Measurements from ENCODE around the gene LMNTD2. TPM values are rescaled to one million over a fixed set of nuclear protein-coding genes. Genes with fewer than 3 reads are reported as not detected.

LMNTD2 gene
- total RNA-seq, 2 experiments from 2014 or later, result 2.5 to 2.7 TPM

DNA sequence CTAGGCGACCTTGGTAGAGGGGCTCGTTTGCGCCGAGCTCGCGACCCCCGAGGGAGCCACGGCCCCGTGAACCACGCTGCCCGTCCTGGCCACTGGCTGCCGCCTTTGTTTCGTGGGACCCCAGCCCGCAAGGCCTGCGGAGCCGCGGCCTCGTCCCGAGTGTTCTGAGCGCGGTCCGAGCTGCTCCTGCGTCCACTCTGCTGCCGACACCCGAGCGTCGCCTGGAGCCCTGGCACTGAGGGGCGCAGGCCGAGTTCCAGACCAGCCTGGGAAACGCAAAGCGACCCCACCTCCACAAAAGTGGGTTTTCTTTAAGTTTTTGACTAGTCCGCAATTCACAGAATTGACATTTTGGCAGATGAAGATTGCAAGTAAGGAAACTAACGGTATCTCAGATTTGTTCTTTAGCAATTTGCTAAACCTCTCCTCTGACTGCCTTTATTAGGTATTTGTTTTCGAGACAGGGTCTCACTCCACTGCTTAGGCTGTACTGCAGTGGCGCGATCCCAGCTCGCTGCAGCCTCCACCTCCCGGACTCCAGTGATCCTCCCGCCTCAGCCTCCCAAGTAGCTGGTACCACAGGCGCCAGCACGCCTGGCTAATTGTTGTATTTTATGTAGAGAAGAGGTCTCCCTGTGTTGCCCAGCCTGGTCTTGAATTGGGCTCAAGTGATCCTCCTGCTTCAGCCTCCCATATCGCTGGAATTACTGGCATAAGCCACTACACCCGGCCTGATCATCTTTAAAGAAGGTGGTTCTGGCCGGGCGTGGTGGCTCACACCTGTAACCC lies 52.6 kb downstream of the LMNTD2 start:
- Mint-ChIP-seq H3K9me3 (no peaks in the 10 kb centered on the region), H3K27me3 (no peaks in the 10 kb centered on the region), H3K4me3 (peak overlapping the region; percentile 90), H3K4me1 (peaks cover 18% of the 10 kb centered on the region), H3K27ac (peak overlapping the region; percentile 73), H3K36me3 (peaks cover 5% of the 10 kb centered on the region)
- DNase-seq, result no peak
- POLR2A ChIA-PET, result interaction anchor here (1.2 to 1.6 kb wide), 2 partner anchors 58 to 240 kb away, joined by 4 to 13 read pairs; partner anchors contain the start of gene PTDSS2
- ATAC-seq (ENCODE audit: low read depth), result no peak

DNA sequence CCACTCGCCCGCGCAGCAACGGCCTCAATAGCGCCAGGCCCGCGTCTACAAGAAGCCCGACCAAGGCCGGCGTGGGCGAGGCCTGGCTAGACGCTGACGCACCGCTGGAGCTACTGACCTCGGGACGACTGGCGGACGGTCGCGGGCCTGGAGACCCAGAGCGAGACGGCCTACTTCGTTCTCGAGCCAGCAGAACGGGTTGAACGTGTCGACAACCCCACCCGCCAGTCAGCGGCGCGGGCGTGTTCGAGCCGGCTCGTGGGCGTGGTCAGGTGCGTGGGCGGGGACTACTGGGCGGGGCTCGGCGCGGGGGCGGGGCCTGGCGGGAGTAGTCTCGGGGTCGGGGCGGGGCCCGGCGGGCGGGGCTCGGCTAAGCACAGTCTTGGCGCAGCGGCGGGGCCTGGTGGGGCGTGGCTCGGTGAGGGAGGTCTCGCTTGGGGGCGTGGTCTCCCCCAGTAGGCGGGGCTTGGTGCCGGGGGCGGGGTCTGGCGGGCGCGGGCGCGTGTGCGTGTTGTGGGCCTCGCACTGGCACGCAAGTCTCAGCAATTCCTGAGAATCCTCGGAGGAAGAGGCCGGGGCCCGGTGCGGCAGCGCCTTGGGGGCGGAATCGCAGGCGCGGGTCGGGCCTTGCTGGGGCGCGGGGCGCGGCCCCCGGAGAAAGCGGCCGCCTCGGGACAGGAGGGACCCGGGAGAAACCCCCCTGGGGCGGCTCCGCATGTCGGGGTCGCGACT lies 53.4 kb downstream of the LMNTD2 start, which contains the start of gene RNH1:
Gene RNH1, minus strand, starts transcription at position 248 of the 732 bp plus-strand sequence. CDS start 5,080 bp downstream, outside the sequence.
- Mint-ChIP-seq H3K27ac (peak within 1 kb of the TSS; percentile 99), H3K4me1 (peaks cover 18% of the 10 kb centered on the region), H3K27me3 (no peaks in the 10 kb centered on the region), H3K4me3 (peak within 1 kb of the TSS; percentile 90), H3K36me3 (peaks cover 5% of the 10 kb centered on the region), H3K9me3 (no peaks in the 10 kb centered on the region)
- ATAC-seq (ENCODE audit: low read depth), result peak; percentile 70
- peak; percentile 100 for DNase-seq
- POLR2A ChIA-PET, result interaction anchor here (0.7 to 1.7 kb wide), 15 partner anchors 28 to 302 kb away, joined by 3 to 13 read pairs (median 6); partner anchors contain the start of genes BET1L, PHRF1, PTDSS2 and RIC8A

DNA sequence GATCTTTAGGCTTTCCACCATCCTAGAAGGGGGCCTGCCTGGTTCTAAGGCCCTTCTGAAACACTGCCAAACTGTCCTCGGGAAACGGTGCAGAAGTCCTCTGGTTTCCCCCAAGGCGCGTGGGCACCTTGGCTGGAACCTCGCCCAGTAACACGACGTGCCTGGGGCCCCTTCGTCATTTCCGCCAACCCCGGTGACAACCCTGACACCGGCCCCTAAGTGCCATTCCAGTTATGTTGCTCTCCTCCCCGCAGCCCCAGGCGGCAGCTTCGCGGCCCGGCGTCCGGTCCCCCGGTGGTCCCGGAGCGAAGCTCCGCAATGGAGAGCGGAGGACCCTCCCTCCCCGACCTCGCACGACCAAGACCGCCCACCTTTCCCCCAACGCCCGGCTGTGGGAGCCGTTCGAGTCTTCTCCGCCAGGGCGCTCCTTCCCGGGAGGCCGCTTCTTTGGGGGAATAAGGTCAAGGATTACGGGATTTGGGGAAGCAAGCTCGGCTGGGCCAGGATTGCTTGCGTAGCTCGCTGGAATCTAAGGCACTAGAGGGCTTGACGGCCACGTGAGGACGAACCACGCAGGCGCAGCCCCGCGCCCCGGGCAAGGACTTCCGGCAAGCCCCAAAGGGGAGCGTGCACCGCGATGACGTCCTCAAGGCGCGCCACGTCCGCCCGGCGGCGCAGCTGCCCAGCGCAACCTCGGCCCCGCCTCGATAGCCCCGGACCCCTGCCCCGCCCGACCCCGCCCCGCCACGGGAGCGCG lies 54.1 kb downstream of the LMNTD2 start:
- no peaks in the 10 kb centered on the region for H3K27me3 Mint-ChIP-seq
- POLR2A ChIA-PET, result interaction anchor here (0.7 to 1.7 kb wide), 15 partner anchors 28 to 303 kb away, joined by 3 to 13 read pairs (median 6); partner anchors contain the start of genes BET1L, PHRF1, PTDSS2 and RIC8A
- DNase-seq (peak; percentile 98), ATAC-seq (ENCODE audit: low read depth) (peak; percentile 83)
- H3K9me3 Mint-ChIP-seq, result no peaks in the 10 kb centered on the region
- peaks cover 18% of the 10 kb centered on the region for H3K4me1 Mint-ChIP-seq
- H3K36me3 Mint-ChIP-seq, result peaks cover 3% of the 10 kb centered on the region
- peak overlapping the region; percentile 99 for H3K27ac Mint-ChIP-seq
- H3K4me3 Mint-ChIP-seq, result peak overlapping the region; percentile 90

DNA sequence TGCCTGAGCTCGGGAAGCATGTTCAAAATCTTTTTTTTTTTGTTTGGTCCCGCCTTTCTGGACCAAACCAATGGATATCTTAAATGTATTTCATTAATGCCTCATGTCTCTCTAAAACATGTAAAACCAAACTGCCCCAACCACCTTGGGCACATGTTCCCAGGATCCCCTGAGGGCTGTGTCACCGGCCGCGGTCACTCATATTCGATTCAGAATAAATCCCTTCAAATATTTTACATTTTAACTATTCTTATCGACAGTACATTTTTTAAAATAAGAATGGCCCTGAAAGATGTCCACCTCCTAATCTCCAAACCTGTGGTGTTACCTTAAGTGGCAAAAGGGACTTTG lies 55.6 kb downstream of the LMNTD2 start:
- ATAC-seq (ENCODE audit: low read depth) (no peak), DNase-seq (no peak)
- POLR2A ChIA-PET, result interaction anchor here (1.3 kb wide), 1 partner anchor 48 kb away, joined by 3 read pairs; no protein-coding TSS in a partner anchor
- Mint-ChIP-seq H3K9me3 (no peaks in the 10 kb centered on the region), H3K36me3 (peaks cover 3% of the 10 kb centered on the region), H3K4me3 (peak overlapping the region; percentile 90), H3K27me3 (no peaks in the 10 kb centered on the region), H3K27ac (peak overlapping the region; percentile 71), H3K4me1 (peaks cover 18% of the 10 kb centered on the region)

Small RNA genes lying within 50 kb of the gene (microRNA-seq; reads per million reads assigned to microRNA genes)
- gene MIR210, result 3,623 reads per million, percentile 89 among the genes with 10 or more reads in this experiment

Other genes starting within 250 kb of the LMNTD2 start
- gene IFITM1, start 246.7 kb downstream of the LMNTD2 start, total RNA-seq, result 1,000 to 10,000 TPM; 1,182 to 1,374 TPM
- gene IFITM3, start 239.9 kb downstream of the LMNTD2 start, total RNA-seq, result 100 to 1,000 TPM; 258 to 267 TPM
- 1 to 10 TPM; 1.1 TPM for gene B4GALNT4, start 191.2 kb downstream of the LMNTD2 start, total RNA-seq
- under 1 TPM; 0.30 to 0.45 TPM for gene PKP3, start 166.5 kb downstream of the LMNTD2 start, total RNA-seq
- 100 to 1,000 TPM; 273 to 276 TPM for gene SIGIRR, start 145.7 kb downstream of the LMNTD2 start, total RNA-seq
- gene ANO9, start 118.7 kb downstream of the LMNTD2 start, total RNA-seq, result 100 to 1,000 TPM; 115 to 122 TPM
- gene PTDSS2, start 110.5 kb downstream of the LMNTD2 start, total RNA-seq, result 10 to 100 TPM; 27.6 to 27.8 TPM
- gene RNH1, start 53.5 kb downstream of the LMNTD2 start, total RNA-seq, result 10 to 100 TPM; 88.9 to 93.2 TPM
- gene HRAS, start 25.2 kb downstream of the LMNTD2 start, total RNA-seq, result 10 to 100 TPM; 47.6 to 49.9 TPM
- gene LRRC56, start 23.2 kb downstream of the LMNTD2 start, total RNA-seq, result 1 to 10 TPM; 4.3 to 4.7 TPM
- gene RASSF7, start 232 bp upstream of the LMNTD2 start, total RNA-seq, result 10 to 100 TPM; 36.5 to 41.0 TPM
- gene PHRF1, start 15.7 kb upstream of the LMNTD2 start, total RNA-seq, result 10 to 100 TPM; 55.4 to 58.9 TPM
- 100 to 1,000 TPM; 160 to 165 TPM for gene IRF7, start 55.2 kb upstream of the LMNTD2 start, total RNA-seq
- gene CDHR5, start 64.2 kb upstream of the LMNTD2 start, total RNA-seq, result not detected
- gene SCT, start 66.4 kb upstream of the LMNTD2 start, total RNA-seq, result not detected
- under 1 TPM; 0.51 to 0.72 TPM for gene DRD4, start 76.5 kb upstream of the LMNTD2 start, total RNA-seq
- 10 to 100 TPM; 33.1 to 36.0 TPM for gene DEAF1, start 134.5 kb upstream of the LMNTD2 start, total RNA-seq
- 10 to 100 TPM; 38.9 to 39.7 TPM for gene TMEM80, start 135.1 kb upstream of the LMNTD2 start, total RNA-seq
- 10 to 100 TPM; 19.0 to 24.5 TPM for gene EPS8L2, start 145.5 kb upstream of the LMNTD2 start, total RNA-seq
- 100 to 1,000 TPM; 199 to 206 TPM for gene TALDO1, start 186.7 kb upstream of the LMNTD2 start, total RNA-seq
- gene GATD1, start 216.7 kb upstream of the LMNTD2 start, total RNA-seq, result 10 to 100 TPM; 59.8 to 62.4 TPM
- under 1 TPM in 1 of 2 experiments, not detected in 1; 0.37 TPM for gene CEND1, start 229.4 kb upstream of the LMNTD2 start, total RNA-seq
- gene SLC25A22, start 237.5 kb upstream of the LMNTD2 start, total RNA-seq, result 10 to 100 TPM; 35.1 to 35.8 TPM
- gene PIDD1, start 244.5 kb upstream of the LMNTD2 start, total RNA-seq, result 10 to 100 TPM; 53.4 to 53.6 TPM
- gene RPLP2, start 249.2 kb upstream of the LMNTD2 start, total RNA-seq, result 1,000 to 10,000 TPM; 2,888 to 3,019 TPM

Measured in activated naive CD8-positive, alpha-beta T cell treated with anti-CD3 and anti-CD28 coated beads, Interleukin-2, amount 10 ng/mL, durations not matched to agents 7 days and 5 days (primary cell).